LNCaP clone FGC (cell line): ENCODE data around the gene PWP2.

Experiments used
- DNase-seq: peaks from one replicate; pipeline ENCODE4 v3.0.0-alpha.2; 2011; ENCODE audit warnings: low read depth
- H3K4me3 ChIP-seq: 2 replicates; pipeline ENCODE4 v1.5.1; 2011; ENCODE audit warnings: mild to moderate bottlenecking, low read depth, low read length, control low read depth
- TF ChIP-seq, protein P1 (sequence below): IDR thresholded peaks from 2 replicates; pipeline ENCODE4 v1.5.1; 2012; ENCODE audit warnings: mild to moderate bottlenecking; ENCODE audit not compliant: control insufficient read depth, insufficient read depth; ENCODE audit errors: extremely low read depth

The PWP2 gene

DNA sequence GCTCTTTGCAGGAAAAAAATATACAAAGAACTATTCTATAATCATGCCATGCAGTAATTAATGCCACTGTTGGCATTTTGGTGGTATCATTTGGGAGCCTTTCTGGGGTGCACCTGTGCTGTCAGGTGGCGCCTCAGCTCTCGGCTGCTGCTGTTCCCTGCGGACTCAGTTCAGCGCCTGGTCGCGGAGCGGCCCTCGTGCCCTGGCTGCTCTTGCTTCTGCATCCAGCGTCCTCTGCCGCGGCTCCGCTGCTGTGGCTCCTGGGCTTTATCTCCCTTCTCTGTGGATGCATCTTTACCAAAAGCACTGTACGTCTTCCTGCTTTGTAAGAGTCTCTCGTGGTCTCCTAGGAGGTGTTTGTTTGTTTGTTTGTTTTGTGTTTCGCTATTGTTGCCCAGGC, 35.1 kb upstream of the PWP2 start:
- TF ChIP-seq, protein P1, sequence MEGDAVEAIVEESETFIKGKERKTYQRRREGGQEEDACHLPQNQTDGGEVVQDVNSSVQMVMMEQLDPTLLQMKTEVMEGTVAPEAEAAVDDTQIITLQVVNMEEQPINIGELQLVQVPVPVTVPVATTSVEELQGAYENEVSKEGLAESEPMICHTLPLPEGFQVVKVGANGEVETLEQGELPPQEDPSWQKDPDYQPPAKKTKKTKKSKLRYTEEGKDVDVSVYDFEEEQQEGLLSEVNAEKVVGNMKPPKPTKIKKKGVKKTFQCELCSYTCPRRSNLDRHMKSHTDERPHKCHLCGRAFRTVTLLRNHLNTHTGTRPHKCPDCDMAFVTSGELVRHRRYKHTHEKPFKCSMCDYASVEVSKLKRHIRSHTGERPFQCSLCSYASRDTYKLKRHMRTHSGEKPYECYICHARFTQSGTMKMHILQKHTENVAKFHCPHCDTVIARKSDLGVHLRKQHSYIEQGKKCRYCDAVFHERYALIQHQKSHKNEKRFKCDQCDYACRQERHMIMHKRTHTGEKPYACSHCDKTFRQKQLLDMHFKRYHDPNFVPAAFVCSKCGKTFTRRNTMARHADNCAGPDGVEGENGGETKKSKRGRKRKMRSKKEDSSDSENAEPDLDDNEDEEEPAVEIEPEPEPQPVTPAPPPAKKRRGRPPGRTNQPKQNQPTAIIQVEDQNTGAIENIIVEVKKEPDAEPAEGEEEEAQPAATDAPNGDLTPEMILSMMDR, result no peak
- no peak overlapping the region for H3K4me3 ChIP-seq
- DNase-seq, result no peak

DNA sequence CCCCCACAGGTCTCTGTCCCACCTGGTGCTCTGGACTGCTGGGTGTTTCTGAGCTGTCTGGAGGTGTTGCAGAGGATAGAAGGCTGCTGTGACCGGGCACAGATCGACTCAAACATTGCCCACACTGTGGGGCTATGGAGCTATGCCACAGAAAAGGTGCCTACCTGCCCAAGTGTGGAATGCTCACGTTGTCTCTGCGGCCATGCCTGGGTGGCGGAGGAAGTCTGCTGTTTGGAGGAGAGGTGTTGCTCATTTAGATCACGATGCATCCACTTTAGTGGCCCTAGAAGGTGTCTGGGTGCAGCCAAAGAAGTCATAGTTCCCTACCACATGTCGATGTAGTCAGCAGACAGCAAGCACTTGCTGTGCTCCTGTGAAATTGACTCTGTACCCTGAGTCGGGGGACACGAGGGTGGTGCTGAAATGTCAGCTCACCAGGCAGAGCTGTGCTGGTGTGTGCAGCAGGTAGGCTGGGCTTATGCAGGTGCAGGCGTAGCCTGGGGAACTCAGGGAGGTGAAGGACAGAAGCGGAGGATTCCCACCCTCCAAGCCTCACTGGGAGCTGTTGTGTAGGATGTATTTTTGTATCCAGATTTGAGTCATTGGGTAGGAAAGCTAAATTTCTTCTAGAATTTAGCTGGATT, 32.8 kb upstream of the PWP2 start:
- H3K4me3 ChIP-seq, result no peak overlapping the region
- DNase-seq, result no peak
- TF ChIP-seq, protein P1, result no peak

DNA sequence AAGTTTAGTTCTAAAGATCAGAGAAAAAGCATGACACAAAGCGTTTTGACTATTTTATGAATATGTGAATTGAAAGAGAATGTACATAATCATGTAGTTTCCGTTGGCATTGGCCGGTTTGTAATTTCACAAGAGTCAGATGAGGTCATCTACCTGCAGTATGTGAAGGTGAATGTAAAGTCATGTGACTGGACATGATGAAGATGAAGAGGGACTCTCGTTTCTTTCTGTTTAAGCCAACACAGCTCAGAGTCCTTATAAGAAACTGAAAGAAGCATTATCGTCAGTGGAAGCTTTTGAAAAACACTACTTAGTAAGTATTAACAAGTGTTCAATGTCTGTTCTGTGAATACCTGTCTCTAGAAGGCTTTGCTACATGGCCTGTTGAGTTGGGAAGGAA, 30.9 kb upstream of the PWP2 start:
- no peak for DNase-seq
- TF ChIP-seq, protein P1, result no peak
- H3K4me3 ChIP-seq, result no peak overlapping the region

DNA sequence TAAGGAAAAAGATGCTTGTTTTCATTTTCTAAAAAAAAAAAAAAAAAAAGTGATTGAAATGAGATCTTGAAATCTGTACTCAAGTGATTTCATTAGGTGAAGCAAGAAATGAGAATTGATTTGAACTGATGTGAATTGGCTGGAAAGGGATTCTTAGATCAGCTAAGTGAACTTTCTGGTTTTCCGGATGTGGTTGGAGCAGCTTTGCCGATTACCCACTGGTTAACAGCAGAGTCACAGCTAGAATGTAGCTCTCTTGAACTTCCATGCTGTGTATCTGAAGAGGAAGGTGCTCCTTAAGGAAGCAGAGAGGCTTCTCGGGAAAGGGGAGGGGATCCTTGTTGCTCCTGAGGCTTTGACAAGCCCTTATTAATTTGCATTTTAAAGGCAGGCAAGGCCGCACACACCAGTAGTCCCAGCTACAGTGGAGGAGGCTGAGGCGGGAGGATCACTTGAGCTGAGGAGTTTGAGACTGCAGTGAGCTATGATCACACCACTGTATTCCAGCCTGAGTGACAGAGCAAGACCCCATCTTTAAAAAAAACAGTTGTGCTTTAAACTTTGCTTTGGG, 28.7 kb upstream of the PWP2 start:
- no peak overlapping the region for H3K4me3 ChIP-seq
- no peak for DNase-seq
- TF ChIP-seq, protein P1, result no peak

DNA sequence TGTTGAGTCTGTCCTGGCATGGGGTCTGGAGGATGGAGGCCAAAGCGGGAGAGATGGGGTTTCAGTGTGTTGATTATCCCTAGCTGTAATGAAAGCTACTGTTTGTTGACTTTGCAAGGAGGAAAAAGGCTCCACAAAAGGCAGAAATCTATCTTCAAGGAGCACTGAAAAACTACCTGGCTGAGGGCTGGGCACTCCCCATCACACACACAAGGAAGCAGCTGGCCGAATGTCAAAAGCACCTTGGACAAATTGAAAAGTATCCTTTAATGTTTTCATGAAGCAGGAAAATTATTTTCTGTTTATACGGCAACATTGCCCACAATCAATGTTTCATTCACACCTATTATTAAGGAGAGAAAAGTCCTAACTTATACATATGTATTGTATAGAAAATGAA, 27.8 kb upstream of the PWP2 start:
- H3K4me3 ChIP-seq, result no peak overlapping the region
- TF ChIP-seq, protein P1, result no peak
- no peak for DNase-seq

DNA sequence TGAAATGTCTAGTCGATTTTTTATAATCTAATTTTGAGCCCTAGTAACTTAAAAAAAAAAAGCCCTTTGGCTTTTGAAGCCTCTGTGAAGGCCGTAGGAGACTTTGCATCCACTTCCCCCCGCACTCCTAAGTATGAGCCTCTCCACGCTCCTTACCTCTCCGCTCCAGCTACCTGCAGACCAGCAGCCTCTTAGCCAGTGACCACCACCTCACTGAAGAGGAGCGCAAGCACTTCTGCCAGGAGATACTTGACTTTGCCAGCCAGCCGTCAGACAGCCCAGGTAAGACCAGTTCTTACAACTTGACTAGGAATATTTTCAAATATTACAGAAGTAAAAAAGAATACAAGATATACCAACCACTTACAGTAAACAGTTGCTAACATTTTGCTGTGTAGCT, 27.4 kb upstream of the PWP2 start:
- TF ChIP-seq, protein P1, result no peak
- no peak for DNase-seq

More for the DNA sequence above, 27.4 kb upstream of the PWP2 start:
- no peak overlapping the region for H3K4me3 ChIP-seq
